Measurements from ENCODE around the gene ZSWIM9.
"Not testable (repeated sequence)": the region's sequence is repeated elsewhere in the genome, so short reads cannot be mapped to it uniquely, and the experiment has no call there.

Gene ZSWIM9

DNA sequence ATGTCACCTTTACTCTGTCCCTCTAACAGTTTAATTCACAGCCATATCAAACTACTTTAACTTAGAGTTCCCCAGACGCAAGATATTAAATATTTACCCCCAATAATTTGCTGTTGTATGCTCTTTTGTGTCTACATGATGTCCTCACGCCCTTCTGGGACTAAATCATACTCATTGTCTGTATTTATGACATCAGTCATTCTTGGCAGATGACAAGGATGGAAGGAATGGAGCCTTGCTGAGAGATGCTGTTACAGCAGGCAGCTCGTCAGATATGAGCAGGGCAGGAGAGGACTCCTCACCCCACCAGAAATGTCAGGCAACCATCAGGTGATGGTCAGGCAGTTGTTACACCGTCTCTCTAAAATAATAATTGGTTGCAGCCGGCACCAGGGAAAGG, 43.5 kb downstream of the ZSWIM9 start:
- no peak for DNase-seq (ENCODE audit: low read depth, low spot score)

DNA sequence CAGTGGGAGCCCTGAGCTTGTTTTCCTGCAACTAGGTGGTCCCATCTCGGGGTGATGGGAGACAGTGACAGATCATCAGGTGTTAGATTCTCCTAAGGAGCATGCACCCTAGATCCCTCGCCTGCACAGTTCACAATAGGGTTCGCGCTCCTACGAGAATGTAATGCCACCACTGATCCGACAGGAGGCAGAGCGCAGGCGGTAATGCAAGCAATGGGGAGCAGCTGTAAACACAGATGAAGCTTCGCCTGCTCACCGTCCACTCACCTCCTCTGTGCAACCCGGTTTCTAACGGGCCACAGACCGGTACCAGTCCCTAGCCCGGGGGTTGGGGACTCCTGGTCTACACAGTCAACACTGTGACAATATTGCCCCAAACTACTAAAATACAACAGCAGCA, 46.5 kb downstream of the ZSWIM9 start:
- DNase-seq (ENCODE audit: low read depth, low spot score) = no peak

DNA sequence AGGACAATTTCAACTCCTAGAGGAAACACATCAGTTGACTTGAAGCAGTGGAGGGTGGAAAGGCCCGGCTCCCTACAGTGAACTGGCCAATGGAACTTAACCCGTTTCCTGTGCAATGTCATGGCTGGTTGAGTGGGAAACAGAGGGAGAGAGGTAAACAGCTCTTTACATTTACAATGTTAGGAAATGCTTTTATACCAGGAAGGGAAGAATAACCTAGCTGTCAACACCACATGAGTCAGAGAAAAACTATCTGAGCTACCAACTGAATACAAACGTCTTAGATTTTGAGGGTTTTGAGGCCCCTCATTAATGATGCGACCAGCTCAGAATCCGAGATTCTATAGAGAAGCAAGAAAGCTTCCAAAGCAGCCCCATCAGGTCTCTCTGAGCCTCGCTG, 48.5 kb downstream of the ZSWIM9 start:
- no peak for DNase-seq (ENCODE audit: low read depth, low spot score)

DNA sequence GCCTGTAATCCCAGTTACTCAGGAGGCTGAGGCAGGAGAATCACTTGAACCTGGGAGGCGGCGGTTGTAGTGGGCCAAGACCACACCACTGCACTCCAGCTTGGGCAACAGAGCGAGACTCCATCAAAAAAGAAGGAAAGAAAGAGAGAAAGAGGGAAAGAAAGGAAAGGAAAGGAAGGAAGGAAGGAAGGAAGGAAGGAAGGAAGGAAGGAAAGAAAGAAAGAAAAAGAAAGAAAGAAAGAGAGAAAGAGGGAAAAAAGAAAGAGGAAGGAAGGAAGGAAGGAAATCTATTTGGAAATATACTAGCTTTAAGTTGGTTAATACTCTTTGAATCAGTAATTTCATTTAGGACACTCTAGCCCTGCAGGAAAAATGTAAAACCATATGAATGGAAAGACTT, 50.3 kb downstream of the ZSWIM9 start:
- DNase-seq (ENCODE audit: low read depth, low spot score) = not testable (repeated sequence)

DNA sequence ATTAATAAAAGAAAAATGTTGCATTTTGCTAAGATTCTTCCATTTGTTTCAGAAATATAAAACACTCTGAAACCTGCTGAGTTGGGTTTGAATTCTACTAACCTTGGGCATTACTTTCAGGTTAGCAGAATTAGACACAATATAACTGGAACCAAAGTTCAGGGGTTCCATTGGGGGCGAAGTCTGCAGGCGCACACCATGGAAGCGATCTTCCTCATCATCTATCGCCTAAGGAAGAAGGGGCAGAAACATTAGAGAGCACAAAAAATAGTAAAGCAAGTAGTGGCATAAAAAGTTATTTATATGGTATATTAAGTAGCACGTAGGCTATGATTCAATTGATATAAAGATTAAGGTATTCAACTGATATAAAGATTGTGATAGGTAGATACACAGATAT, 51.1 kb downstream of the ZSWIM9 start:
- no peak for DNase-seq (ENCODE audit: low read depth, low spot score)

DNA sequence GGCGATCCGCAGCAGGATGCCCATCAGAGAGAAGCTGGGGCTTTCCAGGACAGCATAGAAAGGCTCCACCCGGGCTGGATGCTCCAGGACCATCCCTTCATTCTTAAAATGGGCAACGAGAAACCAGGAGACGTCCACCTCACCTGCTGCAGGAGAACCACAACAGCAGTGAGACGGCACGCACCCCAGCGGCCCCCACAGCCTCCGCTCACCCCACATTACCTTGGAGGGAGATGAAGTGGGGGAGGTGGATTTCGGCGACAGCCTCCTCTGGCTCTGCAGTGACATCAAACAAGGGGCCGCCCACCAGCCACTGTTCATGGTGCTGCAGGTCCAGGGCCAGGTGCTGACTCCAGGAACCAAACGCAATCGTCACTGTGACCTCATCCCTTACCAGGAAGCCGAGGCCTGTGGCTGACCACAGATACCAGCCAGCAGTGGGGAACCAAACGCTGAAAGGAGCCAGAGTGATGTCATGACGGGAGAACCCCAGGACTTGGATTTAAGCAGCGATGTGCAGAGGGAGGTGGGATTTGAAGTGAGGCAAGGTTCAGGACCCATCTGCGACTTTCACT, 60.2 kb downstream of the ZSWIM9 start:
- DNase-seq (ENCODE audit: low read depth, low spot score) = no peak

DNA sequence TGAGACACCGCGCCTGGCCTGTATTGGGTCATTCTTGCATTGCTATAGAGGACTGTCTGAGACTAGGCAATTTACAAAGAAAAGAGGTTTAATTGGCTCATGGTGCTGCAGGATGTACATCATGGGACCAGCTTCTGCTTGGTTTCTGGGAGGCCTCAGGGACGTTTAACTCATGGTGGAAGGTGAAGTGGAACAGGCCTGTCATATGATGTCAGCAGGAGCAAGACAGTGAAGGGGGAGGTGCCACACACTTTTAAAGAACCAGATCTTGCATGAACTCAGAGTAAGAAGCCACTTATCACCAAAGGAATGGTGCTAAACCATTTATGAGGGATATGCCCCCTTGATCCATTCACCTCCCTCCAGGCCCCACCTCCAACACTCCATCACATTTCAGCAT, 66.6 kb downstream of the ZSWIM9 start:
- DNase-seq (ENCODE audit: low read depth, low spot score) = no peak

DNA sequence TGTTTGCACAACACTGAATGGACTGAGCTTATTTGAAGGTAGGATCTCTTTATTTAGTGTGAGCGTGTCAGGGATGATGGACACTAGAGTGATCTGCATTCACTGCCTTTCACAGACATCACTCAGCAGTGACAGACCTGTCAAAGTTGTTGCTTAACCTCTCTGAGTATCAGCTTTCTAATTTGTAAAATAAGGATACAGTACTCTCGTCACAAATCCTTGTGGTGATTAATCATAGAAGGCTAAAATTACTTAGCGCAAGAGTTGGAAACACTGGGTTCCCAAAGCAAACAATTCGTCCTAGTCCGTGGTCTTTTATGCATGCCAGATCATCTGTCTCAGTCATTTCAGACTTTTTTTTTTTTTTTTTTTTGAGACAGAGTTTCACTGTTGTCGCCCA, 68.6 kb downstream of the ZSWIM9 start:
- DNase-seq (ENCODE audit: low read depth, low spot score) = no peak

DNA sequence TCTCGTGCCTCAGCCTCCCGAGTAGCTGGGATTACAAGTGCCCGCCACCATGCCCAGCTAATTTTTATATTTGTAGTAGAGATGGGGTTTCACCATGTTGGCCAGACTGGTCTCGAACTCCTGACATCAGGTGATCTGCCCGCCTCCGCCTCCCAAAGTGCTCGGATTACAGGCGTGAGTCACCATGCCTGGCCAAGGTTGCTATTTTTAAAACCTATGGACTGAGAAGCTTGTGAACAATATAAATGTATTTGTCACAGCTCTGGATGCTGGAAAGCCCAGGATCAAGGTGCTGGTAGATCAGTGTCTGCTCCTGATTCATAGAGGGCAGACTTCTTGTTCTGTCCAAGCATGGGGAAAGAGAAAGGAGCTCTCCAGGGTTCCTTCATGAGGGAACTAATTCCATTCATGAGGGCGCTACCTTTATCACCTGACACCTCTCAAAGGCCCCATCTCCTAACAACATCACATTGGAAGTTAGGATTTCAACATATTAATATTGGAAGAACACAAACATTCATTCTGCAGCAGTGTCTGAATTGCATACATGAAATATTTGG, 69.2 kb downstream of the ZSWIM9 start:
- DNase-seq (ENCODE audit: low read depth, low spot score) = no peak

DNA sequence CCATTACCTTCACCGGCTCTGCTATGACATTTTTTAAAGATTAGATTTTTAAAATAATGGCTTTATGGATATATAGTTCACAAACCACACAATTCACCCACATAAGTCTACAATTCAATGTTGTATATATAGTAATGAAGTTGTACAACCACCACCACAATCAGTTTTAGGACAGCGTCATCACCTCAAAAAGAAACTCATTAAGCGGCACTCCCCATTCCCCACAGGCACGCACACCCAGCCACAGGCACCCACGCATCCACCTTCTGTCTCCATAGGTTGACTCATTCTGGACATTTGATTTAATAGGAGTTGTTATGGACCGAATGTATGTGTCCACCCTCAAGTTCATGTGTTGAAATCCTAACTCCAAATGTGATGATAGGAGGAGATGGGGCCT, 71.3 kb downstream of the ZSWIM9 start:
- not testable (repeated sequence) for DNase-seq (ENCODE audit: low read depth, low spot score)

DNA sequence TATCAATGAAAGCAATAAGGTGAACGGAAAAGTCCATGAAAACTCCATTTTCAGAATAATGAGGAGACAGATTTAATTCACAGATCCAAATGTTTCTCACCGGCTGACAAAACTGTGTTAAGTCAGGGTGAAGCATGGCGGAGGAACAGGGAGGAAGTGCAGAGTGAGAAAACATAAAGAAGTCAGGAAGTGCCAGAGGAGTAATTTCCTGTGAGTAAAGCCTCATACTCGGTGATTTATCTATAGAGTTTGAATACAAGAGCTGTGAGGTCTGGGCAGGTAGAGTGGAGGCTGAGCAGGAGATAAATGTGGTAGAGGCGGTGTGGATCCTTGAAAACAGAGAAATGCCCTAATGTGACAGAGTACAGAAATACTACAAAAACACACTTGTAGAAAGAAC, 73.8 kb downstream of the ZSWIM9 start:
- DNase-seq (ENCODE audit: low read depth, low spot score) = no peak

DNA sequence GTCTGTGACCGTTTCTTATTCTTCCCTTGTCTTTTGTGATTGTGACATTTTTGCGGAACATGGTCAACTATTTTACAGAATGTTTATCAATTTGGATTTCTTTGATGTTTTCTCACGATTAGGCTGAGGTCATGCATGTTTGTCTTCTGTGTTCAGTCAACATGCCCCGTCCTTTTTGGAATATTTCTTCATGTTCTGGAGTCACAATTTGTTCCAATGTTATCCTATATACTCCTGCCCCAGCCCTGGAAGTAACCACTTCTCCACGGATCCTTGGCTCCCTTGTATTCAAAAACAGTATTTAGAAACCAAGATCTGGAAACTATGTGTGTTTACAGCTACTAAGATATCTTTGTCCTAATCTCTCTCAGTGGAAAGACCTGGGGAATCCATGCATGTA, 75.6 kb downstream of the ZSWIM9 start:
- DNase-seq (ENCODE audit: low read depth, low spot score) = no peak

DNA sequence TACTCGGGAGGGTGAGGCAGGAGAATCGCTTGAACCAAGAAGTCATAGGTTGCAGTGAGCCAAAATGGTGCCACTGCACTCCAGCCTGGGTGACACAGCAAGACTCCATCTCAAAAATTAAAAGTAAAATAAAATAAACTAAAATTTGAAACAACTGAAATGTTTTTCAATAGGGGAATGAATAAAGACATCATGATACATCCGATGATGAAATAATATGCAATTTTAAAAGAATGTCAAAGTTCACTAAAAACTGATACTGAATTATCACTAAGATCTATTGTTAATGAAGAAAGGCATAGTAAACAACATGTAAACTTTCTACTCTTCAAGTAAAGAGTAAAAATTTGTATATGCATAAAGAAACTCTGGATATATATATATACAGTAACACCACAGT, 76.7 kb downstream of the ZSWIM9 start:
- DNase-seq (ENCODE audit: low read depth, low spot score) = no peak
